Neuronal stem cell (in vitro differentiated cells): Measurements from ENCODE around the gene KY.
A peak's percentile ranks its signal among the peaks of the same experiment; 100 is the strongest.

ENCODE experiments used
- DNase-seq: peaks from one replicate; pipeline ENCODE4 v3.0.0-alpha.2; 2013; ENCODE audit warnings: low spot score
- H2AFZ ChIP-seq: one replicate; pipeline ENCODE4 v1.6.1; 2013; ENCODE audit warnings: mild to moderate bottlenecking, low read length, inconsistent platforms
- H2AK5ac ChIP-seq: 2 replicates; pipeline ENCODE4 v1.6.1; 2013; ENCODE audit warnings: low read depth, mild to moderate bottlenecking, inconsistent platforms, low read length, moderate library complexity, mixed read lengths
- H2BK120ac ChIP-seq: 2 replicates; pipeline ENCODE4 v1.6.1; 2013; ENCODE audit warnings: low read depth, mild to moderate bottlenecking, inconsistent platforms, low read length, moderate library complexity, mixed read lengths
- H2BK12ac ChIP-seq: one replicate; pipeline ENCODE4 v1.6.1; 2013; ENCODE audit warnings: low read length, inconsistent platforms
- H2BK15ac ChIP-seq: 2 replicates; pipeline ENCODE4 v1.6.1; 2013; ENCODE audit warnings: mild to moderate bottlenecking, low read length, inconsistent platforms, mixed read lengths
- H2BK5ac ChIP-seq: one replicate; pipeline ENCODE4 v1.6.1; 2013; ENCODE audit warnings: inconsistent platforms, mild to moderate bottlenecking, low read length, moderate library complexity
- H3K14ac ChIP-seq: one replicate; pipeline ENCODE4 v1.6.1; 2013; ENCODE audit warnings: low read length, inconsistent platforms
- H3K18ac ChIP-seq: 2 replicates; pipeline ENCODE4 v1.6.1; 2013; ENCODE audit warnings: low read length, inconsistent platforms
- H3K23ac ChIP-seq: 2 replicates; pipeline ENCODE4 v1.6.1; 2013; ENCODE audit warnings: low read depth, mild to moderate bottlenecking, mixed read lengths, low read length, inconsistent platforms; ENCODE audit not compliant: poor library complexity
- H3K27ac ChIP-seq: replicated peaks from 3 replicates; pipeline ENCODE4 v1.5.1; 2013; ENCODE audit warnings: low read length, inconsistent platforms
- H3K27me3 ChIP-seq, 3 experiments: 2 replicates each; pipeline ENCODE4 v1.6.1; 2013; ENCODE audit warnings: low read length in 3 of 3, mild to moderate bottlenecking in 2 of 3, inconsistent platforms in 1 of 3, low read depth in 1 of 3, mixed read lengths in 1 of 3, moderate library complexity in 1 of 3; ENCODE audit not compliant: control insufficient read depth in 3 of 3, insufficient read depth in 3 of 3
- H3K36me3 ChIP-seq, 2 donors: replicated peaks in 1 of 2; 2 replicates each; pipeline ENCODE4 v1.6.1; 2013; ENCODE audit warnings: low read length in 2 of 2; ENCODE audit not compliant: control insufficient read depth in 2 of 2, insufficient read depth in 2 of 2
- H3K4ac ChIP-seq: 2 replicates; pipeline ENCODE4 v1.6.1; 2013; ENCODE audit warnings: inconsistent platforms, mild to moderate bottlenecking, low read length, moderate library complexity
- H3K4me1 ChIP-seq, 2 donors: 1 replicate in 1 of 2; 2 replicates in 1 of 2; pipeline ENCODE4 v1.6.1; 2013; ENCODE audit warnings: low read length in 2 of 2, low read depth in 1 of 2; ENCODE audit not compliant: control insufficient read depth in 2 of 2, insufficient read depth in 1 of 2
- H3K4me2 ChIP-seq: one replicate; pipeline ENCODE4 v1.6.1; 2013; ENCODE audit warnings: mild to moderate bottlenecking, low read length, inconsistent platforms; ENCODE audit not compliant: insufficient read depth, poor library complexity, severe bottlenecking
- H3K4me3 ChIP-seq, 2 donors: 2 replicates each; pipeline ENCODE4 v1.5.1; 2013; ENCODE audit warnings: low read length in 2 of 2, mild to moderate bottlenecking in 2 of 2, inconsistent platforms in 1 of 2, moderate library complexity in 1 of 2
- H3K79me1 ChIP-seq: one replicate; pipeline ENCODE4 v1.6.1; 2013; ENCODE audit warnings: low read depth, mild to moderate bottlenecking, inconsistent platforms, low read length, moderate library complexity
- H3K9ac ChIP-seq: one replicate; pipeline ENCODE4 v1.6.1; 2013; ENCODE audit warnings: mild to moderate bottlenecking, low read depth, low read length, inconsistent platforms; ENCODE audit not compliant: poor library complexity
- H3K9me3 ChIP-seq, 2 donors: replicated peaks in 1 of 2; 2 replicates each; pipeline versions ENCODE3 to v1.6.1; 2013; ENCODE audit warnings: low read length in 2 of 2, mild to moderate bottlenecking in 2 of 2, inconsistent platforms in 1 of 2, low read depth in 1 of 2, mixed read lengths in 1 of 2, moderate library complexity in 1 of 2; ENCODE audit not compliant: control insufficient read depth in 2 of 2, insufficient read depth in 1 of 2
- H4K8ac ChIP-seq: one replicate; pipeline ENCODE4 v1.6.1; 2013; ENCODE audit warnings: low read depth, mild to moderate bottlenecking, inconsistent platforms, low read length, moderate library complexity
- H4K91ac ChIP-seq: one replicate; pipeline ENCODE4 v1.6.1; 2013; ENCODE audit warnings: low read length, low read depth, mild to moderate bottlenecking, inconsistent platforms; ENCODE audit not compliant: poor library complexity
- WGBS, 2 donors: extraction: QIAGEN DNeasy Blood & Tissue Kit; methylation state at CpG; one replicate each; pipeline ENCODE4 v1.1.7; 2013; ENCODE audit warnings: missing lambda C conversion rate in 2 of 2, mixed read lengths in 1 of 2; ENCODE audit not compliant: insufficient read length in 2 of 2, insufficient replicate concordance in 1 of 2; ENCODE audit errors: extremely low coverage in 2 of 2; 5-methylcytosine and 5-hydroxymethylcytosine counted together

The KY gene

DNA sequence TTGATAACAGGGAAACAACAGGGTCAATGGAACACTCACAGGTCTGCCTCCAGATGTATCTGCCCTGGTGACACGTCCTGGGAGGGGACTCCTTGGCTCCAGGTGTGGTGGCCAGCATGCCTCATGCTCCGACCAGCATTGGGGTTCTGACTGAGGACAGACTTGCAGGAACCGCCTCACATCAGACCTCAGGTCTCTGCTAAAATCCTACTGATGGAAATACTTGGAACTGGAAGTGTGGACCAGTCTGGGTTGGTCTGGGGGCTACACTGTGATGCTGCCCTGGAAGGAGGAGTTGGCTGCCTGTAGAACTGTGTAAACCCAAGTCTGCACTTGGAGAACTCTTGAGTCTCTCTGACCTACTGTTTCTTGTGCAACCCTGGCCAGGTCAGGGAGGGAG is 17.1 kb upstream of the KY start:
- Histone ChIP-seq H3K4me2 (no peak overlapping the region), H3K36me3 (no peaks in the 10 kb centered on the region), H3K4me1 (peaks cover 0 to 8% of the 10 kb centered on the region in 2 donors), H2AFZ (no peak overlapping the region), H3K79me1 (no peaks in the 10 kb centered on the region), H3K18ac (no peak overlapping the region), H2BK12ac (no peak overlapping the region), H3K9me3 (no peaks in the 10 kb centered on the region), H3K14ac (no peak overlapping the region), H3K23ac (no peak overlapping the region), H4K91ac (no peak overlapping the region), H3K4me3 (no peak overlapping the region), H3K27ac (no peak overlapping the region), H2BK5ac (no peak overlapping the region), H2AK5ac (no peak overlapping the region), H3K9ac (no peak overlapping the region), H2BK120ac (no peak overlapping the region), H3K4ac (no peak overlapping the region), H4K8ac (no peak overlapping the region), H3K27me3 (no peaks in the 10 kb centered on the region), H2BK15ac (no peak overlapping the region)
- no CpG with 5 or more reads among the region's 3 CpGs for WGBS, 2 donors
- no peak for DNase-seq

DNA sequence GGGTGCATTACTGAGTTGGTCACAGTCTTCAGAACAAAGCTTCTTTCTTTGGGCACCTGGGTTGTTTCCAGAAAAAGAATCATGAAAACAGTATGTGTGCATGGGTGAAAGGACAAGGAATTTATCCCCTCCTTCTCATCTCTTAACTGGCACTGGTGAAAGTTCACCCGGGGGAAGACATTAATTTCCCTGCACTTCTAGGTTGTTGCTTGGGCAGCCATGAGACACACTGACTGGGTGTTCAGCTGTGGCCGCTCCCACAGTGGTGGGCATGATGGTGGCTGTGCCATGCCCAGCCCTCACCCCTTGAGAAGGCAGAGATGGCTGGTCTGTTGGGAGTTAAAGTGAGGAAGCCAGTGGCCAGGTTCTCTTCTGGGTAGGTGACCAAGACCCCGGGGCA is 16.6 kb upstream of the KY start:
- Histone ChIP-seq H4K8ac (no peak overlapping the region), H4K91ac (no peak overlapping the region), H2AFZ (no peak overlapping the region), H3K27me3 (no peaks in the 10 kb centered on the region), H3K4me1 (peaks cover 0 to 8% of the 10 kb centered on the region in 2 donors), H3K4me3 (no peak overlapping the region), H2BK120ac (no peak overlapping the region), H3K18ac (no peak overlapping the region), H3K27ac (no peak overlapping the region), H3K23ac (no peak overlapping the region), H2AK5ac (no peak overlapping the region), H3K36me3 (no peaks in the 10 kb centered on the region), H2BK5ac (no peak overlapping the region), H3K4me2 (no peak overlapping the region), H3K79me1 (no peaks in the 10 kb centered on the region), H3K9ac (no peak overlapping the region), H3K4ac (no peak overlapping the region), H2BK12ac (no peak overlapping the region), H3K9me3 (no peaks in the 10 kb centered on the region), H2BK15ac (no peak overlapping the region), H3K14ac (no peak overlapping the region)
- no CpG with 5 or more reads among the region's 3 CpGs for WGBS, 2 donors
- no peak for DNase-seq

DNA sequence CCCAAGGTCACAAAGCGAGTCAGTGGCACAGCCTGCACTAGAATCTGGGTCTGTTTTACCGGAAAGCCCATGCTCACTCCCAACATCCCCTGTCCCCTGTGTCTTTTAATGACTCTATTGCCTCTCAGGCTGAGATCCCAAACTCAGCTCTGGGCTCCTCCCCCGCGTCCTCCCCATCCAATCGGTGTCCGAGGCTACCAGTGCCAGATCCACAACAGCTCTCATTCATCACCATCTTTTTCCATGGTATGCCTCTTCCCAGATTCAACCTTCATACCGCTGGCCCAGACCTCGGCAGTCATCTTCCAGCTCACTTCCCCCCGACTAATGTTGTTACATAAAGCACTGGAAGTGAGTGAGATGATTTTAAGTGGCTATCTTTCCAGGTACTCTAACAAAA is 16.1 kb upstream of the KY start:
- H2BK5ac ChIP-seq: no peak overlapping the region
- no peak overlapping the region for H3K18ac ChIP-seq
- no peak overlapping the region for H4K8ac ChIP-seq
- H2AK5ac ChIP-seq: no peak overlapping the region
- no peak overlapping the region for H2BK15ac ChIP-seq
- no CpG with 5 or more reads among the region's 9 CpGs for WGBS, 2 donors
- H3K4me2 ChIP-seq: no peak overlapping the region
- H3K9ac ChIP-seq: no peak overlapping the region
- no peak overlapping the region for H2BK12ac ChIP-seq
- no peaks in the 10 kb centered on the region for H3K9me3 ChIP-seq
- no peaks in the 10 kb centered on the region for H3K36me3 ChIP-seq
- H3K27ac ChIP-seq: no peak overlapping the region
- no peak overlapping the region for H3K23ac ChIP-seq
- H3K4me1 ChIP-seq: peaks cover 0 to 8% of the 10 kb centered on the region in 2 donors
- H3K4me3 ChIP-seq: no peak overlapping the region
- H2BK120ac ChIP-seq: no peak overlapping the region
- no peak overlapping the region for H2AFZ ChIP-seq
- H4K91ac ChIP-seq: no peak overlapping the region
- no peak overlapping the region for H3K4ac ChIP-seq
- DNase-seq: no peak
- H3K27me3 ChIP-seq: no peaks in the 10 kb centered on the region
- H3K79me1 ChIP-seq: no peaks in the 10 kb centered on the region
- no peak overlapping the region for H3K14ac ChIP-seq

DNA sequence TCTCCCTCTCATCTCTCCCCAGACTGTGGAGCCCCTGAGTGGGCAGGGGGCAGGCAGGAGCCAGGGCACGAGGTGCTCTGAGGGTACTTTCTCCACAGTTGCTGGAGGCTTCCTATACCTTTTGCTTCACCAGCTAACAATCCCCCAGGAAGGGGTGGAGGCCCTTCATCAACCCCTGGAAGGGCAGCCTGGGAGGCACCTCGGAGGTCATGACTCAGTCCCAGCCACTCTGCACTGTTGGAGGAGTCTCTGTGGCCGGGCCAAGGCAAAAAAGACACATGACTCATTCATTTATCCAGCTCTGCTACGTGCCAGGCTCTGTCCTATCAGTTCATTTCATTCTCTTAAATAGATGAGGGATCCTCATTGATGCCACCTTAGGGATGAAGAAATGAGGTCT is 15.6 kb upstream of the KY start:
- Histone ChIP-seq H4K91ac (no peak overlapping the region), H3K27me3 (no peaks in the 10 kb centered on the region), H2AK5ac (no peak overlapping the region), H3K23ac (no peak overlapping the region), H3K4me2 (no peak overlapping the region), H3K4me3 (no peak overlapping the region), H3K79me1 (no peaks in the 10 kb centered on the region), H3K4ac (no peak overlapping the region), H3K4me1 (peaks cover 0 to 8% of the 10 kb centered on the region in 2 donors), H2AFZ (no peak overlapping the region), H2BK120ac (no peak overlapping the region), H3K18ac (no peak overlapping the region), H2BK15ac (no peak overlapping the region), H3K9ac (no peak overlapping the region), H2BK12ac (no peak overlapping the region), H3K9me3 (no peaks in the 10 kb centered on the region), H2BK5ac (peak overlapping the region; percentile 1), H3K27ac (no peak overlapping the region), H4K8ac (no peak overlapping the region), H3K36me3 (no peaks in the 10 kb centered on the region), H3K14ac (no peak overlapping the region)
- no peak for DNase-seq
- WGBS, 2 donors: no CpG with 5 or more reads among the region's 4 CpGs
